A549 (cell line): ENCODE results near the gene LYPD6B. TPM values are rescaled to one million over a fixed set of nuclear protein-coding genes. Genes with fewer than 3 reads are reported as not detected.

Experiments used
- ATAC-seq, 2 experiments: fragments of 200-7000 bp in 1 of 2; fragments of >200 bp in 1 of 2; cut with Nextera tagmentation in 1 of 2; cut with Tn5 transposase in 1 of 2; 3 replicates each; pipeline versions ENCODE4 v1.8.0 to v1.9.1; 2018 to 2020; ENCODE audit warnings: mild to moderate bottlenecking in 1 of 2, moderate library complexity in 1 of 2
- CTCF ChIA-PET: fragments of 300-600 bp; sonication (Branson Sonifier 250); formaldehyde crosslinking; extraction: SDS; loops from one replicate; lab custom pipeline; 2021; ENCODE audit warnings: antibody characterized with exemption, inconsistent platforms; lab: Yijun Ruan, JAX
- POLR2A ChIA-PET: fragments of 350-600 bp; formaldehyde crosslinking; extraction: SDS; loops from one replicate; lab custom pipeline; 2021; ENCODE audit warnings: antibody characterized with exemption, inconsistent platforms; lab: Yijun Ruan, JAX
- DNase-seq, 2 experiments: peaks; one replicate each; pipeline versions ENCODE4 v3.0.0 to v3.0.0-alpha.2; 2011 to 2016; ENCODE audit warnings: low read depth in 1 of 2, low spot score in 1 of 2
- FAIRE-seq: peaks from 2 replicates; lab custom pipeline; 2011; peaks lifted over from hg19 to GRCh38; lab: Jason Lieb, UNC
- H3K27ac ChIP-seq, 2 experiments: fragments of >200 bp; sonication (Bioruptor Twin); formaldehyde crosslinking; 3 replicates each; pipeline ENCODE4 v1.5.1; 2016 to 2017
- H3K4me1 ChIP-seq: fragments of >200 bp; sonication (Bioruptor Twin); formaldehyde crosslinking; 3 replicates; pipeline ENCODE4 v1.6.1; 2016
- H3K4me2 ChIP-seq: fragments of >200 bp; sonication (Bioruptor Twin); formaldehyde crosslinking; 3 replicates; pipeline ENCODE4 v1.6.1; 2016
- H3K4me3 ChIP-seq: fragments of >200 bp; sonication (Bioruptor Twin); formaldehyde crosslinking; 3 replicates; pipeline ENCODE4 v1.5.1; 2016
- H3K9me3 ChIP-seq: fragments of >200 bp; sonication (Bioruptor Twin); formaldehyde crosslinking; 3 replicates; pipeline ENCODE4 v1.6.1; 2016
- ATOH8 ChIP-seq: fragments of 250-450 bp; sonication (Bioruptor Pico); IDR thresholded peaks from 2 replicates; pipeline ENCODE4 v1.5.0; 2020; ENCODE audit warnings: low read depth, mild to moderate bottlenecking, moderate library complexity
- BHLHE40 ChIP-seq: IDR thresholded peaks from 2 replicates; pipeline ENCODE4 v1.6.1; 2012; ENCODE audit warnings: low read depth, low read length, inconsistent platforms
- CBX2 ChIP-seq: fragments of 200-600 bp; sonication (generic); IDR thresholded peaks from 2 replicates; pipeline ENCODE4 v1.6.1; 2016; ENCODE audit warnings: low read depth, mild to moderate bottlenecking, borderline replicate concordance
- CEBPB ChIP-seq, 2 experiments: fragments of >200 bp in 1 of 2; sonication (Bioruptor Twin) in 1 of 2; formaldehyde crosslinking in 1 of 2; IDR thresholded peaks; 2 replicates each; pipeline ENCODE4 v1.6.1; 2012 to 2016
- CTCF ChIP-seq: fragments of >200 bp; sonication (Bioruptor Twin); formaldehyde crosslinking; IDR thresholded peaks from 3 replicates; pipeline ENCODE4 v1.5.1; 2016
- EHMT2 ChIP-seq: fragments of 200-600 bp; sonication (generic); IDR thresholded peaks from 2 replicates; pipeline ENCODE4 v1.6.1; 2016; ENCODE audit warnings: antibody characterized with exemption, low read depth, mild to moderate bottlenecking, moderate library complexity
- GATA3 ChIP-seq: IDR thresholded peaks from 2 replicates; pipeline ENCODE4 v1.6.1; 2012; ENCODE audit warnings: borderline replicate concordance
- HOXA7 ChIP-seq: fragments of 250-450 bp; sonication (Bioruptor Pico); IDR thresholded peaks from 2 replicates; pipeline ENCODE4 v1.5.0; 2020; ENCODE audit warnings: mild to moderate bottlenecking, moderate library complexity
- HOXB5 ChIP-seq: fragments of 250-450 bp; sonication (Bioruptor Pico); IDR thresholded peaks from 2 replicates; pipeline ENCODE4 v1.5.0; 2020; ENCODE audit warnings: mild to moderate bottlenecking, moderate library complexity
- KDM5A ChIP-seq: fragments of 200-600 bp; sonication (generic); IDR thresholded peaks from 2 replicates; pipeline ENCODE4 v1.6.1; 2016; ENCODE audit warnings: antibody characterized with exemption, mild to moderate bottlenecking
- MAX ChIP-seq: IDR thresholded peaks from 2 replicates; pipeline ENCODE4 v1.6.1; 2012
- PHF8 ChIP-seq: fragments of 200-600 bp; sonication (generic); IDR thresholded peaks from 2 replicates; pipeline ENCODE4 v1.6.1; 2016; ENCODE audit warnings: low read depth, mild to moderate bottlenecking, antibody characterized with exemption, moderate library complexity, borderline replicate concordance
- POLR2AphosphoS2 ChIP-seq: conservative IDR thresholded peaks from 2 replicates; pipeline ENCODE4 v1.6.1; 2012; ENCODE audit warnings: low read length, improper control_type of control experiment, inconsistent platforms
- RCOR1 ChIP-seq: fragments of 150-350 bp; IDR thresholded peaks from 2 replicates; pipeline ENCODE4 v1.6.1; 2014; ENCODE audit warnings: antibody characterized with exemption, low read length, low read depth
- RFX5 ChIP-seq: fragments of 450-650 bp; IDR thresholded peaks from 2 replicates; pipeline ENCODE4 v1.7.1; 2014; ENCODE audit warnings: antibody characterized with exemption, mild to moderate bottlenecking, moderate library complexity
- SMC3 ChIP-seq: fragments of >200 bp; sonication (Bioruptor Twin); formaldehyde crosslinking; IDR thresholded peaks from 3 replicates; pipeline ENCODE4 v1.6.1; 2018; ENCODE audit warnings: inconsistent platforms
- ZNF302 ChIP-seq: fragments of 250-450 bp; sonication (Bioruptor Pico); IDR thresholded peaks from 2 replicates; pipeline ENCODE4 v1.9.0; 2021; ENCODE audit warnings: inconsistent platforms, mild to moderate bottlenecking, moderate library complexity
- ZSCAN20 ChIP-seq: fragments of 250-450 bp; sonication (Bioruptor Pico); IDR thresholded peaks from 2 replicates; pipeline ENCODE4 v1.8.0; 2022; ENCODE audit warnings: mild to moderate bottlenecking, moderate library complexity
- WGBS: methylation state at CpG from one replicate; pipeline ENCODE4 v1.1.6; 2017; ENCODE audit errors: missing lambda C conversion rate; 5-methylcytosine and 5-hydroxymethylcytosine counted together
- polyA plus RNA-seq, 4 experiments: library from polyadenylated mRNA; depleted of rRNA in 3 of 4; stranded (reverse); fragments of >200 nt; fragmentation: RNase III in 1 of 4; extraction: RNeasy Plus Mini Kit Qiagen cat#74134 plus additional on column Dnase treatment in 1 of 4; gene quantifications; 2 replicates in 3 of 4; 3 replicates in 1 of 4; pipeline ENCODE4 v1.2.3, GENCODE V29; 2011 to 2017

The LYPD6B gene
- polyA plus RNA-seq, 2 of the 4 experiments (the other 2 are of a cell fraction): not detected

GRCh38 chr2:149004836-149005235, 33.7 kb upstream of the LYPD6B start:
- ChIA-PET POLR2A (no interaction called here), CTCF (interaction anchor here (0.8 kb wide), 1 partner anchor 12 kb away, joined by 3 read pairs; no protein-coding TSS in a partner anchor)
- ATAC-seq (no peak), FAIRE-seq (no peak), DNase-seq (no peak)
- Histone ChIP-seq H3K27ac (no peak overlapping the region), H3K9me3 (no peaks in the 10 kb centered on the region), H3K4me2 (no peak overlapping the region), H3K4me1 (no peaks in the 10 kb centered on the region), H3K4me3 (no peak overlapping the region)
- TF ChIP-seq CTCF (no peak), ZNF302 (no peak), HOXA7 (CRISPR knock-in tag) (no peak), CEBPB (IDR thresholded peaks at IDR 0.05) (no peak), SMC3 (no peak), RFX5 (no peak), CBX2 (no peak)
- whole genome bisulfite sequencing: 71% methylated on average over 3 of the region's 3 CpGs

- 27% methylated on average over 6 of the region's 6 CpGs for WGBS
- no peak overlapping the region for H3K4me3 ChIP-seq
- CTCF ChIA-PET: interaction anchor here (0.6 kb wide), 1 partner anchor 1069 kb away, joined by 4 read pairs; no protein-coding TSS in a partner anchor
- DNase-seq: no peak
- POLR2A ChIA-PET: no interaction called here
- no peak for TF ChIP-seq POLR2AphosphoS2
- no peak for TF ChIP-seq GATA3
- no peak for TF ChIP-seq SMC3
- TF ChIP-seq ZSCAN20 (CRISPR knock-in tag): no peak
- TF ChIP-seq MAX: no peak
- TF ChIP-seq BHLHE40: no peak
- TF ChIP-seq RFX5: no peak
- TF ChIP-seq CBX2: no peak
- TF ChIP-seq EHMT2: no peak
- no peak for TF ChIP-seq HOXA7 (CRISPR knock-in tag)
- no peak for TF ChIP-seq RCOR1
- TF ChIP-seq, all 56 proteins: peak for 0
- Histone ChIP-seq H3K27ac (no peak overlapping the region), H3K9me3 (no peaks in the 10 kb centered on the region), H3K4me1 (no peaks in the 10 kb centered on the region), H3K4me2 (no peak overlapping the region)
- ATAC-seq (no peak), FAIRE-seq (no peak)
Measured at GRCh38 chr2:149005471-149006077, 32.9 kb upstream of the LYPD6B start.

GRCh38 chr2:149006883-149007543, 31.5 kb upstream of the LYPD6B start:
- CTCF ChIA-PET: interaction anchor here (3.7 kb wide), 1 partner anchor 10 kb away, joined by 25 read pairs; no protein-coding TSS in a partner anchor
- POLR2A ChIA-PET: no interaction called here
- no peaks in the 10 kb centered on the region for H3K4me1 ChIP-seq
- TF ChIP-seq ATOH8 (CRISPR knock-in tag) (no peak), MAX (no peak), KDM5A (no peak), HOXB5 (CRISPR knock-in tag) (no peak), PHF8 (no peak)
- TF ChIP-seq, all 56 proteins: peak for 0
- 17% methylated on average over 4 of the region's 4 CpGs for WGBS
- ATAC-seq (no peak), FAIRE-seq (no peak), DNase-seq (no peak)
- Histone ChIP-seq H3K4me3 (no peak overlapping the region), H3K9me3 (no peaks in the 10 kb centered on the region), H3K4me2 (no peak overlapping the region), H3K27ac (no peak overlapping the region)
